ENCODE data around the gene TUBA3D. TPM values are rescaled to one million over a fixed set of nuclear protein-coding genes. Genes with fewer than 3 reads are reported as not detected.
"Not testable (repeated sequence)": the region's sequence is repeated elsewhere in the genome, so short reads cannot be mapped to it uniquely, and the experiment has no call there.

The TUBA3D gene
- total RNA-seq, 1 experiment from 2014 or later, result not detected

GRCh38 chr2:131519466-131519865 lies 43.5 kb downstream of the TUBA3D start:
- H3K9me3 Mint-ChIP-seq (ENCODE audit: unreplicated experiment), result no peaks in the 10 kb centered on the region
- ChIA-PET CTCF (interaction anchor here (0.9 kb wide), 1 partner anchor 26 kb away, joined by 4 read pairs; no protein-coding TSS in a partner anchor), POLR2A (no interaction called here)
- H3K27ac Mint-ChIP-seq (ENCODE audit: low read depth, unreplicated experiment), result no peak overlapping the region
- intact Hi-C loops (cut with micrococcal nuclease), result no loop called here
- no peaks in the 10 kb centered on the region for H3K4me1 Mint-ChIP-seq (ENCODE audit: insufficient read depth, unreplicated experiment)
- no peak for TF ChIP-seq CTCF (IDR thresholded peaks at IDR 0.05; ENCODE audit: unreplicated experiment)
- BruUV-seq (replicated peaks), result no TSS peak
- no peak overlapping the region for H3K4me3 Mint-ChIP-seq (ENCODE audit: unreplicated experiment)
- no peaks in the 10 kb centered on the region for H3K27me3 Mint-ChIP-seq (ENCODE audit: insufficient read depth, unreplicated experiment)
- peaks cover 19% of the 10 kb centered on the region for H3K36me3 Mint-ChIP-seq (ENCODE audit: insufficient read depth, unreplicated experiment)
- no peak for DNase-seq (ENCODE audit: unreplicated experiment)

GRCh38 chr2:131519871-131520470 lies 44.1 kb downstream of the TUBA3D start:
- H3K27ac Mint-ChIP-seq (ENCODE audit: low read depth, unreplicated experiment); H3K4me1 Mint-ChIP-seq (ENCODE audit: insufficient read depth, unreplicated experiment); intact Hi-C loops (cut with micrococcal nuclease); DNase-seq (ENCODE audit: unreplicated experiment); H3K27me3 Mint-ChIP-seq (ENCODE audit: insufficient read depth, unreplicated experiment); BruUV-seq (replicated peaks); POLR2A ChIA-PET; H3K4me3 Mint-ChIP-seq (ENCODE audit: unreplicated experiment); H3K9me3 Mint-ChIP-seq (ENCODE audit: unreplicated experiment): not testable (repeated sequence)
- H3K36me3 Mint-ChIP-seq (ENCODE audit: insufficient read depth, unreplicated experiment), result peaks cover 19% of the 10 kb centered on the region
- CTCF ChIA-PET, result interaction anchor here (0.9 kb wide), 1 partner anchor 27 kb away, joined by 4 read pairs; no protein-coding TSS in a partner anchor

- no peak for TF ChIP-seq CTCF (IDR thresholded peaks at IDR 0.05; ENCODE audit: unreplicated experiment)
- H3K9me3 Mint-ChIP-seq (ENCODE audit: unreplicated experiment), result no peaks in the 10 kb centered on the region
- POLR2A ChIA-PET, result no interaction called here
- no peak overlapping the region for H3K27ac Mint-ChIP-seq (ENCODE audit: low read depth, unreplicated experiment)
- H3K27me3 Mint-ChIP-seq (ENCODE audit: insufficient read depth, unreplicated experiment), result no peaks in the 10 kb centered on the region
- intact Hi-C loops (cut with micrococcal nuclease), result no loop called here
- BruUV-seq (replicated peaks), result no TSS peak
- no peak overlapping the region for H3K4me3 Mint-ChIP-seq (ENCODE audit: unreplicated experiment)
- CTCF ChIA-PET, result no interaction called here
- H3K4me1 Mint-ChIP-seq (ENCODE audit: insufficient read depth, unreplicated experiment), result no peaks in the 10 kb centered on the region
- peaks cover 19% of the 10 kb centered on the region for H3K36me3 Mint-ChIP-seq (ENCODE audit: insufficient read depth, unreplicated experiment)
- no peak for DNase-seq (ENCODE audit: unreplicated experiment)
Measured at GRCh38 chr2:131520526-131520925, 44.6 kb downstream of the TUBA3D start.

GRCh38 chr2:131521524-131521923 lies 45.6 kb downstream of the TUBA3D start:
- BruUV-seq (replicated peaks); H3K4me3 Mint-ChIP-seq (ENCODE audit: unreplicated experiment): not testable (repeated sequence)

GRCh38 chr2:131521961-131522781 lies 46.3 kb downstream of the TUBA3D start:
- no peak overlapping the region for H3K27ac Mint-ChIP-seq (ENCODE audit: low read depth, unreplicated experiment)
- no peaks in the 10 kb centered on the region for H3K4me1 Mint-ChIP-seq (ENCODE audit: insufficient read depth, unreplicated experiment)
- DNase-seq (ENCODE audit: unreplicated experiment), result no peak
- intact Hi-C loops (cut with micrococcal nuclease), result no loop called here
- no peak overlapping the region for H3K4me3 Mint-ChIP-seq (ENCODE audit: unreplicated experiment)
- CTCF ChIA-PET, result interaction anchor here (0.6 to 1.8 kb wide), 2 partner anchors 17 to 29 kb away, joined by 4 to 7 read pairs; no protein-coding TSS in a partner anchor
- no peaks in the 10 kb centered on the region for H3K27me3 Mint-ChIP-seq (ENCODE audit: insufficient read depth, unreplicated experiment)
- POLR2A ChIA-PET, result no interaction called here
- H3K9me3 Mint-ChIP-seq (ENCODE audit: unreplicated experiment), result no peaks in the 10 kb centered on the region
- H3K36me3 Mint-ChIP-seq (ENCODE audit: insufficient read depth, unreplicated experiment), result peaks cover 19% of the 10 kb centered on the region
- no peak for TF ChIP-seq CTCF (IDR thresholded peaks at IDR 0.05; ENCODE audit: unreplicated experiment)
- BruUV-seq (replicated peaks), result no TSS peak

More at GRCh38 chr2:131521524-131521923, 45.6 kb downstream of the TUBA3D start:
- DNase-seq (ENCODE audit: unreplicated experiment); POLR2A ChIA-PET; H3K27ac Mint-ChIP-seq (ENCODE audit: low read depth, unreplicated experiment); H3K27me3 Mint-ChIP-seq (ENCODE audit: insufficient read depth, unreplicated experiment); H3K4me1 Mint-ChIP-seq (ENCODE audit: insufficient read depth, unreplicated experiment); intact Hi-C loops (cut with micrococcal nuclease); H3K9me3 Mint-ChIP-seq (ENCODE audit: unreplicated experiment): not testable (repeated sequence)
- CTCF ChIA-PET, result interaction anchor here (1.8 kb wide), 1 partner anchor 28 kb away, joined by 7 read pairs; no protein-coding TSS in a partner anchor
- H3K36me3 Mint-ChIP-seq (ENCODE audit: insufficient read depth, unreplicated experiment), result peaks cover 19% of the 10 kb centered on the region

- peaks cover 11% of the 10 kb centered on the region for H3K36me3 Mint-ChIP-seq (ENCODE audit: insufficient read depth, unreplicated experiment)
- H3K27ac Mint-ChIP-seq (ENCODE audit: low read depth, unreplicated experiment); H3K4me3 Mint-ChIP-seq (ENCODE audit: unreplicated experiment); intact Hi-C loops (cut with micrococcal nuclease); H3K9me3 Mint-ChIP-seq (ENCODE audit: unreplicated experiment); BruUV-seq (replicated peaks); DNase-seq (ENCODE audit: unreplicated experiment); CTCF ChIA-PET; H3K27me3 Mint-ChIP-seq (ENCODE audit: insufficient read depth, unreplicated experiment); POLR2A ChIA-PET; H3K4me1 Mint-ChIP-seq (ENCODE audit: insufficient read depth, unreplicated experiment): not testable (repeated sequence)
Measured at GRCh38 chr2:131525256-131525655, 49.3 kb downstream of the TUBA3D start.
